HG03175 (cell line): ENCODE results near the gene ZNF223.

ENCODE experiments used
- ATAC-seq: cut with Tn5 transposase; IDR thresholded peaks from one replicate; pipeline ENCODE4 v1.9.1; 2021; ENCODE audit warnings: mild to moderate bottlenecking, moderate library complexity; ENCODE audit not compliant: unreplicated experiment

Gene ZNF223

GRCh38 chr19:44051650-44052402, at the start of gene ZNF223:
Gene ZNF223, plus strand, starts transcription at chr19:44052036. Its CDS starts 3,141 bp downstream, at chr19:44055177.
- ATAC-seq, result peak; percentile 53

GRCh38 chr19:44002212-44002565, 49.6 kb upstream of the ZNF223 start:
- no peak for ATAC-seq

DNA sequence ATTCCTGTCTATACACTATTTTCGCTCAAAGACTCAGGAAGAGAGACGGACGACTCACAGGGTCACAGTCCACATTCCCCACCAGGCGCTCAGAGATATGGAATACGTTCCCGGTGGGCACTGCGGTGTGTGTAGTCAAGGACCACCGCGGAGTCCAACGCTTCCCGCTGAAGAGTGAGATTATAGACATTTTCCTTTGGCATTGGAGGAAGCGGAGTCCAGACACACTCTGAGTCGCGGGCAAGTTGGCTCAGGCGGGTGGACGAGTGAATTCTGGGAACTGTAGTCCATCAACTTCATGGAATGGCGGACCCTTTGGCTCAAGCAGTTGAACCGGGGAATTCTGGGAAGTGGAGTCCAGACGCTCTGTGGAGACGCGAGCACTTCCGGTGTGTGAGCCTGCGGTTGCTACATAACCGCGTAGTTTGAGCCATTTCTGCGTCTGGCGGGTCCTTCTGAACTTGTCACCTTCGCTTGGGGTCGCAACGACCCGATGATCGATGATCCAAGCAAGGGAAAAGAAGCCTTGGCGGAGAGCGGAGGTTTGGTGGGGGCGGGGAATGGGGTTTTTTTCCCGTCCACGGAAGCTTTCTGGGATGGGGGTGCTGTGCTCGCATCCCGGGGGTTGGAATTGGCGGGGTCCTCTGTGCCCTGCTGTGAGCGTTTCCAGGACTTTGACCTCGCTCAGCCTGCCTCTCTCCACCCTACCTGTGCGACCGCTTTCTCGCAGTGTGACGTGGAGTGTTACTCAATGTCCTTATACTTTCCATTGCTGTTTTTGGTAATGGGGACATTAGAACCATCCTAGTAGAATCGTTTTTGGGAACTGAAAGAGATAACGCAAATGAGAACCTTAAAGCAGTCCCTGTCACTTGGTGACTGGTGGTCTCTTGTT, 49.0 kb upstream of the ZNF223 start, which contains the start of gene ZNF230:
ZNF230 (plus strand) TSS at position 392 of the 895 bp plus-strand sequence. CDS start 4,122 bp downstream, outside the sequence.
- peak; percentile 93 for ATAC-seq

- peak; percentile 33 for ATAC-seq
Observed at GRCh38 chr19:44003461-44004009, 48.3 kb upstream of the ZNF223 start.

GRCh38 chr19:44005973-44006372, 45.9 kb upstream of the ZNF223 start:
- ATAC-seq, result no peak

GRCh38 chr19:44007473-44007872, 44.4 kb upstream of the ZNF223 start:
- no peak for ATAC-seq

DNA sequence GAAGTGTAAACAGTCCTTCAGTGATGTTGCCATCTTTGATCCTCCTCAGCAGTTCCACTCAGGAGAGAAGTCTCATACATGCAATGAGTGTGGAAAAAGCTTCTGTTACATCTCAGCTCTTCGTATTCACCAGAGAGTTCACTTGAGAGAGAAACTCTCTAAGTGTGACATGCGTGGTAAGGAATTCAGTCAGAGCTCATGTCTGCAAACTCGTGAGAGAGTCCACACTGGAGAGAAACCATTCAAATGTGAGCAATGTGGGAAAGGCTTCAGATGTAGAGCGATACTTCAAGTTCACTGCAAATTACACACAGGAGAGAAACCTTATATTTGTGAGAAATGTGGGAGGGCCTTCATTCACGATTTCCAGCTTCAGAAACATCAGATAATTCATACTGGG, 41.4 kb upstream of the ZNF223 start:
- no peak for ATAC-seq

DNA sequence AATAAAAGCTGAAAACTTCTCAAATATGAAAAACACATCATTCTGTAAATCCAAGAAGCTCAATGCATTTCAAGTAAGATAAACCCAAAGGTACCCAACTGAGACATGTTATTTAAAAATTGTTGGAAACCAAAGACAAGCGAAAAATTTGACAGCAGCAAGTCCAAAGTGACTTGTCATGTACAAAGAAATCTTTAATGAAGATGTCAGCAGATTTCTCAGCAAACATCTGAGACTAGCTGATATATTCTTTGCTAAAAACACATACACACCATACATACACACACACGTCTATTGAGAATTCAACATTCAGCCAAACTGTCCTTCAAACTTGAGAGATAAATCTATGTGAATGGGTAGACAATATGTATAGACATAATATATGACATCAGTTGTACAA, 32.3 kb upstream of the ZNF223 start:
- no peak for ATAC-seq

DNA sequence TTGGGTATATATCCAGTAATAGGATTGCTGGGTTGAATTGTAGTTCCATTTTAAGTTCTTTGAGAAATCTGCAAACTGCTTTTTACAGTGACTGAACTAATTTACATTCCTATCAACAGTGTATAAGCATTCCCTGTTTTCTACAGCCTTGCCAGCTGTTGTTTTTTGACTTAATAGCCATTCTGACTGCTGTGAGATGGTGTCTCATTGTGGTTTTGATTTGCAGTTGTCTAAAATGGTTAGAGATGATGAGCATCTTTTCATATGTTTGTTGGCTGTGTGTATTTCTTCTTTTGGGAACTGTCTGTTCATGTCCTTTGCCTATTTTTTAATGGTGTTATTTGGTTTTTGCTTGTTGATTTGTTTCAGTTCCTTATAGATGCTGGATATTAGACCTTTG, 30.6 kb upstream of the ZNF223 start:
- no peak for ATAC-seq

GRCh38 chr19:44024900-44025216, 27.0 kb upstream of the ZNF223 start:
- ATAC-seq, result no peak

DNA sequence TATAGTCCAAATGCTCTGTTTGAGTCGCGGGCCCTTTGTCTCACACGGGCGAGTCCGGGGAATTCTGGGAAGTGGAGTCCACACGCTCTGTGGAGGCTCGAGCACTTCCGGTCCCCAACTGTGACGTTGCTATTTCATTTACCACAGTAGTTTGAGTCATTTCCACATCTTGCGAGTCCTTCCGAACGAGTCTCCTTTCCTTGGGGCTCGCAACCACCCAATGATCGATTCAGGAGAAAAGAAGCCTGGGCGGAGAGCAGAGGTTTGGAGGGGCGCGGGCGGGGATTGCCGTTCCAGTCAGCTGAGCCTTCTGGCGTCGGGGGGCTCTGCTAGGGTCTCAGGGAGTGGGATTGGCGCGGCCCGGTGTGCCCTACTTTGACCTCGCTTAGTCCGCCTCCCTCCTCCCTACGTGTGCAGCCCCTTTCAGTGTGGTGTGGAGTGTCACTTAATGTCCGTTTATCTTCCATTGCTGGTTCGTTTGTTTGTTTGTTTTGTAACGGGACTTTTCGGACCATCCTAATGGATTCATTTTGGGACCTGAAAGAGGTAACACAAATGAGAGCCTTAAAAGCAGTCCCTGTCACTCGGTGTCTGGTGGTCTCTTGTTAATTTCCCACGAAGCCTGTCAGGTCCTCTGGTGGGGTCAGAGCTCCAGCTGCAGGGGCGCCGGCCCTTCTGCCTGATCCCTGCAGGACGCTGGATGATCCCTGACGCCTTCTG, 26.5 kb upstream of the ZNF223 start, which contains the start of gene ZNF222:
ZNF222 (plus strand) TSS at position 163 of the 720 bp plus-strand sequence; CDS start at position 221, 58 bp downstream.
- peak; percentile 93 for ATAC-seq

- ATAC-seq, result no peak
Observed at GRCh38 chr19:44026622-44027021, 25.2 kb upstream of the ZNF223 start.

DNA sequence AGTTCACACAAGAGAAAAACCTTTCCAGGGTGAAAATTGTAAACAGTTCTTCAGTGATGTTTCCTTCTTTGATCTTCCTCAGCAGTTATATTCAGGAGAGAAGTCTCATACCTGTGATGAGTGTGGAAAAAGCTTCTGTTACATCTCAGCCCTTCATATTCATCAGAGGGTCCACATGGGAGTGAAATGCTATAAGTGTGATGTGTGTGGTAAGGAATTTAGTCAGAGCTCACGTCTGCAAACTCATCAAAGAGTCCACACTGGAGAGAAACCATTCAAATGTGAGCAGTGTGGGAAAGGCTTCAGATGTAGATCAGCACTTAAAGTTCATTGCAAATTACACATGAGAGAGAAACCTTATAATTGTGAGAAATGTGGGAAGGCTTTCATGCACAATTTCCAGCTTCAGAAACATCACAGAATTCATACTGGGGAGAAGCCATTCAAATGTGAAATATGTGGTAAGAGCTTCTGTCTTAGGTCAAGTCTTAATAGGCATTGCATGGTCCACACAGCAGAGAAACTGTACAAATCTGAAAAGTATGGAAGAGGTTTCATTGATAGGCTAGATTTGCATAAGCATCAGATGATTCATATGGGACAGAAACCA, 19.7 kb upstream of the ZNF223 start:
- no peak for ATAC-seq

DNA sequence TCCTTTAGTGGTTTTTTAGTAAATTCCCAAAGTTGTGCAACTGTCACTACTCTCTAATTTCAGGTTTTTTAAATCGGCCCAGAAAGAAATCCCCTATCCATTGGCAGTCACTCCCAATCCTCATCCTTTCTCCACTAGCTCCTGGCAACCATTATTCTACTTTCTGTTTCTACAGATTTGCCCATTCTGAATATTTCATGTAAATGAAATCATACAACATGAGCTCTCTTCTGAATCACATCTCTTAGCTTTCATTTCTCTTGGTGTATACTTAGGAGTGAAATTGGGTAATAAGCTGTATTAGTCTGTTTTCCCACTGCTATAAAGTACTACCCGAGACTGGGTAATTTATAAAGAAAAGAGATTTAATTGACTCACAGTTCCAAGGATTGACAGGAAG, 9.7 kb upstream of the ZNF223 start:
- ATAC-seq, result no peak

GRCh38 chr19:44050740-44051649, 841 bp upstream of the ZNF223 start:
- no peak for ATAC-seq

DNA sequence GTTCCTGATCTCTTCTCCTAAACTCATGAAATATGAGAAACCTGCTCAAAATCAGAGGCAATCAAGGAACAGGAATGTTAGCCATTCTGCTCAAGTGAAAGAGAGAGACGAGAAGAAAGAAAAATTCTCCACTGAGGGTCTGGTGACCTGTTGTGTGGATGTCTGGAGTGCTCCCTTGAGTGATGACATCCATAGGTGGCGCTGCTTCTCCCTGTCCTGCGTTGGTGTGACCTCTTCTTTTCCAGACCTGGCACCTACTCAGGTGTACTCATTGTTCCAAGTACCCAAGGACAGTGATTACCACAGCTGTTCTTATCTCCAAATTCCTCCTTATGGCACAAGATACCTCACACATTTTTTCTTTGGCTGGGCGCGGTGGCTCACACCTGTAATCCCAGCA, 4.0 kb downstream of the ZNF223 start:
- ATAC-seq, result no peak

- ATAC-seq, result no peak
Observed at GRCh38 chr19:44059229-44059628, 7.4 kb downstream of the ZNF223 start.

DNA sequence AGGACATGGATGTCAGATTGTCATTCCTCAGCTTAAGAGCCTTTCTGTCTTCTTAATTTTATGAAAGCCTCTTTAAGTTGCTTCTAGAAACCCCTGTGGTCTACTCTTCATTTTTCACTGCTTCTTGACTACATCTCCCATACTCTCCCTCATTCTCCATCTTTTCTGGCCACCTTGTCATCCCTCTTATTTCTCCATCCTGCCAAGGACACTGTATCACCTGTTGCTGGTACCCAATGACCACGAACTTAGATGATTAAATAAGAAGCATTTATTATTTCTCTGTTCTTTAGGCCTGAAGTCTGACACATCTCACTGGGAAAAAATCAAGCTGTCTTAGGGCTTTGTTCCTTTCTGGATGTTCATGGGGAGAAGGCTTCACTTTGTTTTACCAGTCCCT, 9.2 kb downstream of the ZNF223 start:
- no peak for ATAC-seq

DNA sequence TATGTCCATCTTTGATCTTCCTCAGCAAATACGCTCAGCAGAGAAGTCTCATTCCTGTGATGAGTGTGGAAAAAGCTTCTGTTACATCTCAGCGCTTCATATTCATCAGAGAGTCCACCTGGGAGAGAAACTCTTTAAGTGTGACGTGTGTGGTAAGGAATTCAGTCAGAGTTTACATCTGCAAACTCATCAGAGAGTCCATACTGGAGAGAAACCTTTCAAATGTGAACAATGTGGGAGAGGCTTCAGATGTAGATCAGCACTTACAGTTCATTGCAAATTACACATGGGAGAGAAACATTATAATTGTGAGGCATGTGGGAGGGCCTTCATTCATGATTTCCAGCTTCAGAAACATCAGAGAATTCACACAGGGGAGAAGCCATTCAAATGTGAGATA, 14.5 kb downstream of the ZNF223 start:
- no peak for ATAC-seq

- ATAC-seq, result no peak
Observed at GRCh38 chr19:44069415-44069814, 17.6 kb downstream of the ZNF223 start.
